UCSD-AML1 (cell line): ENCODE measurements around the gene PTPN7.
"Not testable (repeated sequence)": the region's sequence is repeated elsewhere in the genome, so short reads cannot be mapped to it uniquely, and the experiment has no call there.

Source experiments
- DNase-seq: peaks from one replicate; lab custom pipeline; 2025; ENCODE audit not compliant: unreplicated experiment; lab: John Stamatoyannopoulos, UW

The PTPN7 gene

GRCh38 chr1:202160377-202160940, at the start of gene PTPN7:
Gene PTPN7, minus strand, starts transcription at chr1:202160602. Its CDS starts 1,200 bp downstream, at chr1:202159402.
- DNase-seq = peak; percentile 86

GRCh38 chr1:202208351-202208857, 48.0 kb upstream of the PTPN7 start:
- no peak for DNase-seq

GRCh38 chr1:202207292-202207691, 46.9 kb upstream of the PTPN7 start:
- DNase-seq = no peak

GRCh38 chr1:202205523-202206190, 45.3 kb upstream of the PTPN7 start:
- peak; percentile 59 for DNase-seq

- DNase-seq = no peak
These were observed 43.7 kb upstream of the PTPN7 start for GRCh38 chr1:202204065-202204464.

- DNase-seq = peak; percentile 72
These were observed 43.0 kb upstream of the PTPN7 start for GRCh38 chr1:202203238-202204039.

- no peak for DNase-seq
These were observed 42.2 kb upstream of the PTPN7 start for GRCh38 chr1:202202500-202203168.

GRCh38 chr1:202201971-202202370, 41.6 kb upstream of the PTPN7 start:
- no peak for DNase-seq

GRCh38 chr1:202201266-202201665, 40.9 kb upstream of the PTPN7 start:
- no peak for DNase-seq

- no peak for DNase-seq
These were observed 40.3 kb upstream of the PTPN7 start for GRCh38 chr1:202200669-202201068.

- no peak for DNase-seq
These were observed 39.7 kb upstream of the PTPN7 start for GRCh38 chr1:202200112-202200548.

- no peak for DNase-seq
These were observed 38.9 kb upstream of the PTPN7 start for GRCh38 chr1:202199040-202199889.

GRCh38 chr1:202198366-202198724, 37.9 kb upstream of the PTPN7 start:
- no peak for DNase-seq

GRCh38 chr1:202197653-202198365, 37.4 kb upstream of the PTPN7 start:
- no peak for DNase-seq

GRCh38 chr1:202194328-202194648, 33.9 kb upstream of the PTPN7 start:
- DNase-seq = no peak

GRCh38 chr1:202193614-202194327, 33.4 kb upstream of the PTPN7 start, which contains the start of gene LGR6:
Gene LGR6, plus strand, starts transcription at chr1:202193799. Its CDS starts 191 bp downstream, at chr1:202193990.
- no peak for DNase-seq

GRCh38 chr1:202192770-202193613, 32.6 kb upstream of the PTPN7 start:
- DNase-seq = peak; percentile 65

- DNase-seq = not testable (repeated sequence)
These were observed 31.0 kb upstream of the PTPN7 start for GRCh38 chr1:202191391-202191790.
